Superior temporal gyrus (tissue), 1 donor: Measurements from ENCODE around the gene SLC4A1.

Experiments used
- DNase-seq: peaks from one replicate; pipeline ENCODE4 v3.0.0-alpha.2; 2016; ENCODE audit errors: extremely low spot score

SLC4A1 gene

DNA sequence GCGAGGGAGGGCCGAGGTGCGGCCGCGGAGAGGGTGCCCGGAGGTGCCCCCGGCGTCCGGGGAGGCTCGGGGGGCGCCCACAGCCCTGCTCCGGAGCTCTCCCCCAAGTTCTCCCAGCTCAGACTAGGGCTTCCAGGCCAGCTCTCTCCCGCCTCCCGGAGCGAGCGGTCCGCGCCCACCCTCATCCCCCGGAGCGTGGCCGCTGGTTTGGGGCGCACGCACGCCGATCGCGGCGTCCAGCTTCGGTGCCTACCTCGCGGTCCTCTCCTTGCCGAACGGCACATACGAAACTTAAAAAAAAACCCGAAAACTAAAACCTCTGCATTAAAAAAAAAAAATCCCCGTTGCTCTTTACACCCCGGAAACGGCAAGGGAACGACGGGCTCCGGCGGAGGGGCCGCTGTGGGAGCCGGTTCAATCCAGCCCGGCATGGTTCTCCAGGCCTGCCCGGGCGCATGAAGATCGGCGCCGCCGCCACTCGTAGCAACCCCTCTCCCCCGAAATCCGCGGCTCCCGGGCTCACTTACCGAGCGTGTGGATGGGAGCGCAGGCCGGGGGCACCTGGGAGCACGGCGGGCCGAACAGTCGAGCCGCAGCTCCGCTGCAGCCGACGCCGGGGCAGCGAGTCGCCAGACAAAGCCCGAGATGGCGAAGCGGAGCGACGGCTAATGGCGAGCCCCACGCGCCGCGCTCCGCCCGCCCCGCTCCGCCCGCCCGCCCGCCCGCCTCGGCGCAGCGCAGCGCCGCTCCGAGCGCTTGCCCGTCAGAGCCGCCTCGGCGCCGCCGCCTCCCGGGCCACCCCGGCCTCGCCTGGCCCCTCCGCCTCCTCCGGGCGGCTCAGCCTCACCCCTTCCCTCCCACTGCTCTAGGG is 47.5 kb downstream of the SLC4A1 start:
- DNase-seq: peak; percentile 29

- DNase-seq: peak; percentile 50
Measured at GRCh38 chr17:44219616-44220212, 48.2 kb downstream of the SLC4A1 start, which contains the start of gene UBTF. TSS of gene UBTF (minus strand) at chr17:44219675. CDS start at chr17:44218229, 1,446 bp downstream.

DNA sequence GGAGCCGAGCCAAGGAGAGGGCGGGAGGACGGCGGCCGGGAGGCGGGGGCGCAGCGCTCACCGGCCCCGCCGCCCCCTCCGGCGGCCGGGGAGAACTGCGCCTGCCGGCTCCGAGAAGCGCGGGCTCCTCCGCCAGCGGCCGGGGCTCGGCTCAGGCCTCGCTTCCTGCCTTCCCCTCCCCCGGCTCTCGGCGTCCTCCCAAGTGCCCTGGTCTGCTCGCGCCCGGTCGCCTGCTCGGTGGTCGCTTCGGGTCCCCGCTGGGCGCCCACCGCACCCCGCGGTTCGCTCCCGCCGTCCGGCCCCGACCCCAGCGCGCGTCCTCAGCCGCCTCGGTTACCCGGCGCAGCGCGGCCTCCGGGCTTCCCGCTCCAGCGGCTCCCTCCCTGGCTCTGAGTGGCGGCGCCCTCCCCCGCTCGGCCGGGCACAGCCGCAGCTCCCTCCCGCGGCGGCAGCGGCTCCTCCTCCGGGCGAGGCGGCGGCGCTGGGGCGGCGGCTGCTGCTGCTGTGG is 48.8 kb downstream of the SLC4A1 start:
- DNase-seq: peak; percentile 31

GRCh38 chr17:44218344-44219107 is 49.4 kb downstream of the SLC4A1 start:
- DNase-seq: peak; percentile 90

- no peak for DNase-seq
Measured at GRCh38 chr17:44217738-44218343, 50.1 kb downstream of the SLC4A1 start.

DNA sequence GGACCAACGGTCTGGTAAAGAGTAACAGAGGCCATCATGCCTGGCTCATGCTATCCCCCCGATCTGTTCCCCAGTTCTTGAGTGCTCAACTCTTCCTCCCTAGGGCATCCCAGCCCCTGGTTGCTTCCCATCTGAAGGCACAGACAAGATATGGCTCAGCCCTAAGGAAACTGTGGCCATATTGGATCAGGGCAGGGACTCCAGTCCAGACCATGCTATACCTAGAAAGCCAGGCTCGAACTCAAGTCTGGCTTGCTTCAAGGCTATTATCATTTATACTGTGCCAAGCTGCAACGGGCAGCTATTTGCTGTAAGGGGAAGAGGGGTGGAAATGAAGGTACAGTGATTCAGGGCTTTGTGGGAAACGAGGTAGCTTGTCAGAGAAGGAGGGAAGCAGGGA is 51.2 kb downstream of the SLC4A1 start:
- no peak for DNase-seq

- DNase-seq: no peak
Measured at GRCh38 chr17:44216173-44216572, 51.8 kb downstream of the SLC4A1 start.

GRCh38 chr17:44214896-44215295 is 53.0 kb downstream of the SLC4A1 start:
- DNase-seq: no peak

DNA sequence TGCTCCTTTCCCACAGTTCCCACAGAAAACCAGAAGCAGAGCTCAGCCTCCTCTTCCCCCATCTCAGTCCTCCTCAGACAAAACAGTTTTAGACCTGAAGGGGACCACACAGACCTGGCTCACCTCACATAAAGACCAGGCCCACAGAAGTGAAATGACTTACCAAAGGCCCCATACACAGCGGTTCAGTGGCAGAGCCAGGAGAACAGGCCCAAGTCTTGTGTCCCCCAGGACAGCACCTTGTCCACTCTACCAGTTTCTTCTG is 53.8 kb downstream of the SLC4A1 start:
- DNase-seq: no peak

- no peak for DNase-seq
Measured at GRCh38 chr17:44213403-44214229, 54.3 kb downstream of the SLC4A1 start.

- no peak for DNase-seq
Measured at GRCh38 chr17:44212507-44213402, 55.2 kb downstream of the SLC4A1 start.

GRCh38 chr17:44211281-44212265 is 56.4 kb downstream of the SLC4A1 start:
- DNase-seq: no peak

DNA sequence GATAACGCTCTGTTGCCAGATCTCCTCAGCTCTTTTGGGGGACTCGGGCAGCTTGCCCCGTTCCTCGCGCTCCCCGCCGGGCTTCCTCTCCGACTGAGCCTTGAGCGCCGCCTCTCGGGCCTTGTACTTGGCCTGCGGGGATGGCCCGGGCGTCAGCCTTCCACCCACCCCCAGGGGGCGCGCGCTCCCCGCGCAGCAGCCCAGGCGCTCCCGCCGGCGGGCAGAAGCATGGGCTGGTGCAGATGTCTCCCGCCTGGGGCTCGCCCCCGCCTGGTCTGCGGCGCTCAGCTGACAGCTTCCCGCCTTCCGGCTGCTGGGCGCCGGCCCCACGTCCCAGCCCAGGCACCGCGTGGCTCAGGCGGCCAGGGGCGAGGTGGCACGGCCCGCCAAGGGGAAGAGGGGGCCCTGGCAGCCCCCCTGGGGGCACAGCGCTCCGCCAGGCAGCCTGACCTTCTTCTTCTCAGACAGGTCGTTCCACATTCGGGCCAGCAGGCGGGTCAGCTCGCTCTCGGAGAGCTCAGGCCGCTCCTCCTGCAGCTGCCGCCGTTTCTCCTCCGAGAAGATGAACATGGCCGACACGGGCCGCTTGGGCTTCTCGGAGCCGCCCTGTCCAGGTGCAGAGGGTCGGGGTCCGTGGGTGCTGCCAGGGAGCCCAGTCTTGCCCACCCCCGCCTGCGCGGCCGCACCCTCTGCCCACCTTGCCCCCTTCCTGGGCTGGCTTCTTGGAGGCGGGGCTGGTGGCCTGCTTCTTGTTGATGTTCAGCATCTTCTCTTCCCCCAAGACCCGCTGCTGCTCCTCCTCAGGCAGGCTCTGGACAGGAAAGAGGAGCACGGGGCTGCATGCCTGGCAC is 57.4 kb downstream of the SLC4A1 start:
- DNase-seq: peak; percentile 84

- DNase-seq: no peak
Measured at GRCh38 chr17:44209786-44210341, 58.1 kb downstream of the SLC4A1 start.

- no peak for DNase-seq
Measured at GRCh38 chr17:44207743-44208142, 60.2 kb downstream of the SLC4A1 start.

DNA sequence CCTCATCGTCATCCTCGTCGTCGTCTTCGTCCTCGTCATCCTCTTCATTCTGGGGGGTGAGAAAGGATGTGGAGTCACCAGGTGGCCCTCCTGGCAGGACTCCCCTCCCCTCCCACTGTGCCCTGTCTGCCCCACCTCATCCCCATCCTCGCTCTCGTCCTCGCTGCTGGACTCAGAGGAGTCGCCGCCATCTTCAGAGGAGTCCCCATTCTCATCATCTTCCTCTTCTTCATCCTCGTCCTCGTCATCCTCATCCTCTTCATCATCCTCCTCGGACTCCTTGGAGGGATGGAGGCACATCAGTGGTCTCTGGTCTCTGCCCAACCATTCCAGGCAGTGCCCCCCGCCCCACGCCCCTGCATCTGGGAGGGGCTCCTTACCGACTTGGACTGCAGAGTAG is 60.6 kb downstream of the SLC4A1 start:
- DNase-seq: no peak

- DNase-seq: no peak
Measured at GRCh38 chr17:44206825-44207155, 61.1 kb downstream of the SLC4A1 start.
